Endothelial cell of umbilical vein (primary cell): ENCODE data around the gene DALRD3.

ENCODE experiments used
- CTCF ChIP-seq, 2 donors: IDR thresholded peaks; 1 replicate in 1 of 2; 2 replicates in 1 of 2; pipeline ENCODE4 v1.5.1; 2011; ENCODE audit warnings: low read length in 2 of 2, mild to moderate bottlenecking in 2 of 2, moderate library complexity in 2 of 2, control low read depth in 1 of 2, inconsistent platforms in 1 of 2, low read depth in 1 of 2; ENCODE audit not compliant: insufficient read depth in 1 of 2; ENCODE audit errors: extremely low read depth in 1 of 2
- EZH2 ChIP-seq: IDR thresholded peaks from 2 replicates; pipeline ENCODE4 v1.6.1; 2012; ENCODE audit warnings: borderline replicate concordance, low read depth, mild to moderate bottlenecking, moderate library complexity, low read length, inconsistent platforms; ENCODE audit not compliant: severe bottlenecking
- MYC ChIP-seq: IDR thresholded peaks from one replicate; pipeline ENCODE4 v1.6.1; 2011; ENCODE audit warnings: mild to moderate bottlenecking, low read depth, low read length
- POLR2A ChIP-seq: IDR thresholded peaks from 2 replicates; pipeline ENCODE4 v1.6.1; 2012; ENCODE audit warnings: low read depth, mild to moderate bottlenecking, control low read depth, low read length

- no peak for TF ChIP-seq POLR2A
- no peak for TF ChIP-seq MYC
- no peak for TF ChIP-seq CTCF (IDR thresholded peaks at IDR 0.05; ENCODE audit: extremely low read depth in 1 of 2, insufficient read depth in 1 of 2, low read depth in 1 of 2, low read length in 2 of 2)
- no peak for TF ChIP-seq EZH2
Measured at GRCh38 chr3:48997102-48997635, 21.2 kb downstream of the DALRD3 start.
